GM04503 (cell line): ENCODE data around the gene ASPHD2.

Source experiments
- DNase-seq: peaks from one replicate; pipeline ENCODE4 v3.0.0-alpha.2; 2012; ENCODE audit warnings: low read depth

The ASPHD2 gene

DNA sequence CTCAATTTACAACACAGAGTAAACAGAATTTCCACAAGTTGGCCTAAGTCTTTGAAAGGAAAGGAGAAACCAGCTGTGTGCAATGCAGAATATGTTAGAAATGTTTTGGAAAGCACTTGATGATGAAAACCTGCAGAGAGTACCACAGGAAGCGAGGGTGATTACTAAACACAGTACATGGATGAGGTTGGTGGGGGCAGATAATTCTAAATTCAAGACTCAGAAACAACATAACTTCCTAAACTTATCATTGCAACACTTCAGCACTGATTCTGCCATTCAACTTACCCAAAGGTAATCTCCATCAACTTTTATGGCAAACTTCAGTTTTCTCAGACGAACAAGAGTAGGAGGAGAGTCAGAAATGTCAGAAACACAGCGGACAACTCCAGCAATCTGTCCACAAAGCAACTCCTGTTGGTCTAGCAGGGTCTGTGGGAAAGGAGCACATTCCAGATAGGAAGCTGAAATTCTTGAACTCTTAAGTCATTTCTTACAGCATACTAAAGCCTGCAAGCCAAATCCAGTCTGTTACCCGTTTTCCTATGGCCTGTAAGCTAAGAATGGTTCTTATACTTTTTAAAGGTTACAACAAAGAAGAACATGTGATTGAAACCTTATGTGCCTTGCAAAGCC lies 47.8 kb downstream of the ASPHD2 start:
- DNase-seq, result no peak

DNA sequence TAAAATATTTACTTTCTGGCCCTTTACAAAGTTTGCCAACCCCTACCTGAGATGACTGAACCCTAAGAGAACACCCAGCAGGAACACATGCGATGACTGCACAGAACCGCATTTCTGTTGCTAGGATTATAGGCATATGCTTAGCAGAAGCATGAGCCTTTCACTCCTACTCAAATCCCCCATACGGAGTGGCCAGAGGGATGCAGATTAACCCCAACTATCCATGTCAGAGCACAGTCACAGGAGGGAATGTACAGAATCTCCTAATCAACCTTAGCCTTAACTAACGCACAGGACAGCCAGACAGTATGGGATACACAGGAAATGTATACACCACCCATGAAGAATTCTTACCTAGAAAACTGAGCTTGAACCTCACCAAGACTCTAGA lies 48.3 kb downstream of the ASPHD2 start:
- no peak for DNase-seq

DNA sequence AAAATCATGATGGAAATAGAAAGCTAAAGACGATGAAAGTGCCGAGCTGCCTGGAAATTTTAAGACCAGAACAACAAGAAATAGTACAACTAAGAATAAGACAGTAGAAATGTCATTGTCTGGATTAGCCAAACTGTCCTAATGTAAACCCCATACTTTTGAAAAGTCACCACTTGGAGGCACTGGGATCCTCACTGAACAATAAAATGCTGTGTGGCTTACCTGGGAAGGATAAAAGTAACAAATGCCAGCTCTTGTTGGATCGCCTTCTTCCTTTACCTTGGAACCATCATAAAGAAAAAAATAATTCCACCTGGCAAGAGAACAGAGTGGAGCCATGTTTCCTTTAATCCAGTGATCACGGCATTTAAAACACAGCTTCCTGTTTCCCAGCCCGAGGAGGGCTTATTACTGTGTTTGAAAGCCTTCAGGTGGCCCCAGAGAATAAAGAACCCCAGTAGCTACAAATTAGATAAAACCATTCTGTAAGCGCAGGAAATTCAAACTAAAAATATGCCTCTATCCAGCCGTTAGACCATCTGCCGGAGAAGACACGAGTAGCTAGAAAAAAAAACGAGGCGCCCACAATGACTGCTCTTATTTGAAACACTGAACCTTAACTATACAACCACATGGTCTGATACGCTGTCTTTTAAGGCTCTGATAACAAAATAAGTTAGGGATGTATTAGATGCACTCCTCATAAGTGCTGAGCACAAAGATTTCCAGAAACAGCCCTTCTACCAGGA lies 50.2 kb downstream of the ASPHD2 start:
- DNase-seq, result no peak

DNA sequence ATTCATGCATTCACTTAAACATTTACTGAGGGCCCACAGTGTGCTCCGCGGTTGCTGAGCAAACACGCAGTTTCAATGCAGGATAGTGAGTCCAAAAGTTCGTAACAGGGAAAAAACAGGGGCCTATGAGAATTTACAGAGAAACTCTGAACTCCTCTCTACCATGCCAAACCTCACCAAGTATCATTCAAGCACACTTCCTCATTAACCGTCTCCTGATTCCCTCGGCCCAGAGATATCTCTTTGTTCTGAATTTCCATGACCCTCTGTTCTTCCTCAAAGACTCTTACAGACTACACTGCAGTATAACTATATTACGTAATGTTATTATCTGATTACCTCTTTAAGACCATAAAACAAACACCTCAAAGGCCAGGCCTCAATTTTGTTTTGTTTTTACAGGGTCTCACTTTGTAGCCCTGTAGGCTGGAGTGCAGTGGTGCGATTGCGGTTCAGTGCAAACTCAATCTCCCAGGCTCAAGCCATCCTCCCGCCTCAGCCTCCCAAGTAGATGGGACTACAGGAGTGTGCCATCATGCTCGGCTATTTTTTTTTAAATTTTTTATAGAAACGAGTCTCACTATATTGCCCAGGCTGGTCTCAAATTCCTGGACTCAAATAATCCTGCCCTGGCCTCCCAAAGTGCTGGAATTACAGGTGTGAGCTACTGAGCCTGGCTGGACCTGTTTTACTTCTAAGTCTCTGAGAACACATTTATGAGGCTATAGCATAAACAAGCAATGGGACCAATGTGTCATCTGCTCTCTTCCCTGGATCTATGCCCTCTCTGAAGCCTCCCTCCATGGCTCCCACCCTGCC lies 50.9 kb downstream of the ASPHD2 start:
- no peak for DNase-seq

DNA sequence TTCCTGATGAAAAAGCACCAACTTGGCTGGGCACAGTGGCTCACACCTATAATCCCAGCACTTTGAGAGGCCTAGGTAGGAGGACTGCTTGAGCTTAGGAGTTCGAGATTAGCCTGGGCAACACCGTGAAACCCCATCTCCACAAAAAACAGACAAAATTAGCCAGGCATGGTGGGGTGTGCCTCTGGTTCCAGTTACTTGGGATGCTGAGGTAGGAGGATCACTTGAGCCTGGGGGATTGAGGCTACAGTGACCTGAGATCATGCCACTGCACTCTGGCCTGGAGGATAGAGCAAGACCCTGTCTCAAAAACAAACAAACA lies 51.5 kb downstream of the ASPHD2 start:
- DNase-seq, result no peak

DNA sequence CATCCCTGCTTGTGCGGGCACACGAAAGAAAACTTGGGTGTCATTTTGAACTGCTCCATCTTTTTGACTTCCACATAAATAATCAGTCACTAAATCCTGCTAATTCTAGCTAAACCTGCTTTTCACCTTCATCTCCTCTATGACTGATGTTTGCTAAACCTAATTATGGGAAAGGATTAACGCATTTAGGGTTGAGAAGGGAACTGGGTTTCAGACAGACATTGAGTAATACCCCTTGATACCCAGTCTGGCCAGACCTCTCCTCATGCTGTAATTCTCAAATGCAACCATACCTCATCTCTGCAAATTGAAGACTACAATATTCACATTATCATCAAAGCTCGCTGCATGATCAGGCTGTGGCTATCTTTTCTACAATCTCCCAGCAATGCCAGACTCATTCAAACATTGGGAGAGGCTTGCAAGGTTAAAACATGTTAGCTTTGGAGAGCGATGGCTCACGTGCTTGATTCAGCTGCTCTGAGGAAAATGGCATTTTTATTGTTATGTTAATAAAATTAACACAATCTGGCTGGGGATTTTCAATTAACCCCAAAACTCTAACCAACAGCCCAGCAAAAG lies 52.1 kb downstream of the ASPHD2 start:
- DNase-seq, result no peak

DNA sequence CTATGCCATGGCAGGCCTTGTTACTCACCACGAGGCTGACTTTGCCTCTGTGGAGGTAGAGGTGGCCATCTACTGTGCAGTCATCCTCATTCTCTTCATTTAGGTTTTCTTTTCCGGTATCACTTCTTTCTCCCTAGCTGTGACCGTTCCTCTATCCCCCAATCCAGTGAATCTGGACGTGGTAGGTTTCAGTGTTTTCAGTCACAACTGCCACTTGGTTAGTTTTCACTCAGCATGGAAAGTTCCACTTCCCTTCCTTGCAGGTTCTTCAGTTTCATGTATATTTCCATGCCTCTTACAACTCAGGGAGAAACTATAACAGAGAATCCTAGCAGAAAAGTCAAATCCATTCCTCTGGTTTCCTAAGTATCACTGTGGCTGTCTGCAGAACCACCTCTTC lies 52.6 kb downstream of the ASPHD2 start:
- no peak for DNase-seq

DNA sequence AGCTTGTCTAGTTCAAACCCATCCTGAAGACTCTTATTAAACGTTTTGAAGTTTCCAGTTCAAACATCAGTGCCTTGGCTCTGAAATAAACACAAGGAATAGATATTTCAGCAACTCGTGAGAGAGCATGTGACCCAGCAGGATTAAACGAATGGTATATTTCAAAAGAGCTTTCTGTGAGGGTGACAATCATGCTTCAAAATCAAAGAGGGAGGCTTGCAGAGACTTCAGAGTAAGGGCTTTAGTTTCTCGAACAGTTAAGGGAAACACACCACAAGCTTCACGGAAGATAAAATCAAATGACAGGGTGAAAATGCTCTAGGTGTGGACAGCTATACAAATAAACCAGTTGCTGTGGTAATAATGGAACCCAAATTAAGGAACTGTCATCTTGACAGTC lies 53.1 kb downstream of the ASPHD2 start:
- no peak for DNase-seq

DNA sequence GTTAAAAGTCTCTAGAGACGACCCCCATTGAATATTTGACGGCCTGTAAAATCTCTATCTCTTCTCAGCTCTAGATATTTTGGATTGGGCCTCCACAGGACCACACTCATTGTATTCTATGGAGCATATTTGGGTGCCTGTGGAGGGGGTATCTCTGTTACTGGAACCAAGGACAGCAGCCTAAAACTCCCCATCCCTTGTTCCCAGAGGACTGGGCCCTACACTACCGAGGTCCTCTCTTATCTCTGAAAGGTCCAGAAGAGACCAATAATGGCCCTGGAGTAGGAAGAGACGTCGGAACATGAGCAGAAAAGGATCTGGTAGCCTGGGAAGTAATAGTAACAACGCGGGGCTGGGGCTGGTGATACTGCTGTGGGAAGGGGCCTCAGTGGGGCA lies 54.0 kb downstream of the ASPHD2 start:
- DNase-seq, result no peak

DNA sequence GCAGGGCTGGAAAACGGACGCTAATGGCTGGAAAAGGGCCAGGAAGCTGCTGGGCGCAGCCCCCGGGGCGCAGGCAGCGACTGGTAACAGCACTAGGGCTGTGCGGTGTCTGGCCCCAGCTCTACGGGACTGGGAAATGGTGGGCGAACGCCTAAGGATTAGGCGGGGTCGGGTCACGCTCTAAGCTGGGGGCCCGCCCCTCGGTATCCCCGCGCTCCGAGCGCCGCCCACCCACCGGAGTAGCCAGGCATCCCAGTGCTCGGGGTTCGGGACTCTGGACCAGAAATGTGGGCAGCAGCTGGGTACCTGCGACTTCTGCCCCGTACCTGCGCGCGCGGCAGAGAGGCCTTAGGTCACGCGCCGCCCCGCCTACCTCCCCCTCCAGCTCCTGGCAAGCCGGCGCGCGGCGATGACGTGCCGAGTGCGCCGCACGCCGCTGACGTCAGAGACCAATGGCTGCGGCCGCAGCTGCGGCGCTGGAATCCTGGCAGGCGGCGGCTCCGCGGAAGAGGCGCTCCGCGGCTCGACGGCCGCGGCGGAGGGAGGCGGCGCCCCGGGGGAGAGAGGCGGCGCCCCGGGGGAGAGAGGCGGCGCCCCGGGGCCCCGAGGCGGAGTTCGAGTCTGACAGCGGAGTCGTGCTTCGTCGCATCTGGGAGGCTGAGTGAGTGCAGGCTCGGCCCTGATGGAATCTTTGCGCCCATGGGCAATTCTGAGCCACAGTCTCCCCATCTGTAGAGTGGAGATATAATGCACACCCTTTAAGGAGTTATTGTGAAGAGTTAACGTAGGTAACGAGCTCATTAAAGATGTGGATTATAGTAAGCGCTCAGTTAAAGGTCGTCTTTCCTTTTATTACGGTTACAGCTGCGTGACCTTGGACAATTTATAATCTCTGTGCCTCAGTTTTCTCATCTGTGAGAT lies 54.6 kb downstream of the ASPHD2 start, which contains the start of the genes HPS4 and SRRD:
Gene HPS4, minus strand, starts transcription at position 345 of the 921 bp plus-strand sequence. CDS start 2,021 bp downstream, outside the sequence.
Gene SRRD, plus strand, starts transcription at position 439 of the 921 bp plus-strand sequence. Its CDS starts 14 bp downstream, at position 453.
- peak; percentile 46 for DNase-seq

DNA sequence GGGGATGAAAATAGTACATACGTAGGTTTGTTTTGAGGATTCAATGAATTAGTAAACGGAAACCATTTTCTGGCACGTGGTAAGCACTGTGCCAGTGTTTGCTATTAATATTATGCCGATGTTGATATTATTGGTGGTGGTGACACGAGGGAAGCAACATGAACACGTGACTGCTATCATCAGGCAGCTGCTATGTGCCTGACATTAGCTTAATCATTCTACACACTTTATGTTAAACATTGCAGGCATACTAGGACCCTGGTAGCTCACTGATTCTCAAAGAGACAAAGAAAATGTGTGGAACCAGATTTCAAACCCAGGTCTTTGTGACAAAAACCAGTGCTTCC lies 55.3 kb downstream of the ASPHD2 start:
- no peak for DNase-seq

DNA sequence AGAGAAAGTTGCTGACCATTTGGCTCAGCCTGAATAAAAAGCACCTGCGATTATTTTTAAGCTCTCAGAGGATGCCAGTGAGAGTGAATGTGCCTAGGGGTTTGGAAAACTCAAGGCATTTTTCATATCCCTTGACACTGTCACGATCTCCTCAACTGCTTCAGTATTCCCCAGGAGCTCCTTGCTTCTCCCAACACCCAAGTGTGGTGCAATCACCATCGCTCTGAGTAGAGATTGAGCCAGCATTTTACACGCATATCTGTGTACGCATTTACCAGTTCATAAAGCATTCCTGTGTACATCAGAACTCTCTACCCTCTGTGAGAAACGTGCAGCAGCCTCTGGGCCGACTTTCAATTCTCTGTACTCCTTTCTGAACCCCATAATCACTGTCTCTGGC lies 56.0 kb downstream of the ASPHD2 start:
- DNase-seq, result peak; percentile 41

DNA sequence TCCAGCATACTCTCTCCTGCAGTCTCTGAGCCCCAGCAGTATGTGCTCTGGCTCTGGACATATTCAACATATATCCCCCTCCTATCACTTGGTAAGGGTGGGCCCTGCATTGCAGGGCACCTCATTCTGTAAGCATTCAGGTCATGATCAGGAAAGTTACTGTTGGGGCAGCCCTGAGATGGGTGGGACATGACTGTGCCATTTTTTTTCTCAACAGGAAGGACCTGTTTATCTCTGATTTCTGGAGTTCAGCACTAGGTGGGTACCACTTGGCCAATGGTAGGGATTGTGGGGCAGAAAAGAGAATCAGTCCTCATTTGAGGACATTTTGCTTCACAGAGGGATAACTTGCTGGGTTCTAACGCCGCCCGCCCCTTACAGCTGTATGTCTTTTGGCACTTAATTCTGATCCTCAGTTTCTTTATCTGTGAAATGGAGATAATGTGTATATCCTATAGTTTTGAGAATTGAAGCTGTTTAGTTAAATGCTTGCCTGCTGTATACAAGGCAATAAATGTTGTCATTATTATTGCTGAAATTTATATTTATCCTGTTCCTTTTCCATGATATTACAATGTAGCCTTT lies 56.8 kb downstream of the ASPHD2 start:
- no peak for DNase-seq

DNA sequence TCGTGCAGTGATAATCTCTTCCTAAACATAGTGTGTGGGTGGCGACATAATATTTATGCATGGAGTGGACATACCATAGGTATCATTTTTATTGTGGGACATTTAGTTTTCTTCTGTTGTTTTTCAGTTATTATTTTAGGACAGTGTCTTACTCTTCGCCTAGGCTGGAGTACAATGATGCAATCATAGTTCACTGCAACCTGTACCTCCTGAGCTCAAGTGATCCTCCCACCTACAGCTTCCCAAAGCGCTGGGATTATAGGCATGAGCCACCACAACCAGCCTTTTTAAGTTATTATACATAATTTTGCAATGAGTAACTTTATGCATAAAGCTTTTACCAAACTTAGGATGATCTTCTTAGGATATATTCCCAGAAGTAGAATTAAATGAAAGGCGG lies 57.3 kb downstream of the ASPHD2 start:
- DNase-seq, result no peak

DNA sequence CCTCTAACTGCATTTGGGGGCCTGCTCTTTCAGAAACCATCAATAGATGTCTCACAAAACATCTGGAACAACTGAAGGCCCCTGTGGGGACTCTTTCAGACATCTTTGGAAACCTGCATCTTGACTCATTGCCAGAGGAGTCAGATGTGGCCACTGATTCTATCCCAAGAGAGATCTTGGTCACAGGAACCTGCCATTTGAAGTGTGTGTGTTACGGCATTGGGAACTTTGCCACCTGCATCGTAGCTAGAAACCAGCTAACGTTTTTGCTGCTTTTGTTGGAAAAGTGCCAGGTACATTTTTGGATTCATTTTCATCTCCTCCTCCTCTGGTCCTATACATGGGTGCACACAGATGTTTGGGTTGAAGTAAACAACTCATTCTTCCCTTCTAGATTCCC lies 58.9 kb downstream of the ASPHD2 start:
- DNase-seq, result no peak

DNA sequence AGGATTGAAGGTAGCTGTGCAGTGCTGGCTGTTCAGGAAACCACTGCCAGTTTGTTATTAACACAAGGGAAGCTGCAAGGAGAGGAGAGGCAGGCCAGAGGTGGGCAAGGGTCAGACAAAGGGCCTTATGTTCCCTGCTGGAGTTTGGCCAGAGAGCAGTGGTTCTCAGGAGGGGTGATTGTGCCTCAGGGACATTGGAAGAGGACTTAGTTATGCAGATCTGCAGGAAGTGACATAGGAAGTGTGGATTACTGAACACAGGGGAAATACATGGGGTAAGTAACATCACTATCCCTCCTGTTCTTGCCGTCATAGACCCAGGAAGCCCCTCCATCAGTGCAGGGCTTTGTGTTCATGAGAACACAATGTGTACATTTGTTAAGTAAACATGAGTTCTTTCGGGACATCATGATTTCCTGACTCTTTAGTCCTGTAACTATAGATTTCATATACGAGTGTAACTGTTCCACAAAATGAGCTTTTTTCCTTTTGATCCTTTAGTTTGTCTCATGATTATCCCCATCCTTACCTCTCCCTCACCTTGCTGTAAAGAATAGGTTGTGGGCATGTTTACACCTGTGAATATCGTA lies 60.5 kb downstream of the ASPHD2 start:
- no peak for DNase-seq

DNA sequence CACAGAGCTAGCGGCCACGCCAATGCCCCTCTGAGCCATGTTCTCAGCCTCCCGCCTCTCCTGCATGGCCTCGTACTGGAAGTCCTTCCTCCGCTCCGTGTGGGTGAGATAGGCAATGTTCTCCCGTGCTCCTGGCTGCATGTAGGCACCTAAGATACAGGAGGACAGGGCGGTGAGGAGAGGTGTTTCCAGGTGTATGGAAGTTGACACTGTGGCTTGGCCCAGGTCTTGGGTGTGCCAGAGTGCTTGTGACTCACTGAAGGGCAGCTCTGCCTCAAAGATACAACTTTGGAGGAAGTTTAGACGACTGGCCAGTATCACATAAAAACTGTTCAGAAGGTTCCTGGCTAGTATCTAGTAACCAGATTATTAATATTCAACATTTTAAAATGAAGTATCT lies 63.2 kb downstream of the ASPHD2 start:
- no peak for DNase-seq

DNA sequence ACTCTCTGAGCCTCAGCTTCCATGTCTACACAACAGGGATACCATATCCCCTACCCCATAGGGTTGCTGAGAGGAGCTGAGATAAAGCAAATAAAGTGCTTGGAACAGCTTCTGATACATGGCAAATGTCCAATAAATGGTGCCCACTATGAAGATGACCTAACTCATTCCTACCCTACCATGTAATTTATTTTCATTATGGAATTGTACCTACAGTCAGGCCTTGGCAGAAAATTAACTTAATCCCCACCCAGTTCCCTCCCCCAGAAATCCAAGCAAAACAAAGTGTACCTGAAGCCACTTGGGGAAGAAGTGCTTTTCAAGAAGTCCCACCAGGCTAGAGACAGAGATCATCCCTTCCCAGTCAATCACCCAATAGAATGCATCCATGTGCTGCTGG lies 65.4 kb downstream of the ASPHD2 start:
- no peak for DNase-seq
